WTC11 (cell line): ENCODE results near the gene HCLS1.

Experiments
- ETV6 ChIP-seq: sonication (generic); formaldehyde crosslinking; IDR thresholded peaks from 2 replicates; pipeline ENCODE4 v1.8.1; 2022; ENCODE audit warnings: mild to moderate bottlenecking, missing genetic modification reagents
- FOXK1 ChIP-seq: sonication (generic); formaldehyde crosslinking; IDR thresholded peaks from 2 replicates; pipeline ENCODE4 v1.8.0; 2022; ENCODE audit warnings: mild to moderate bottlenecking, moderate library complexity, missing genetic modification reagents
- NR3C1 ChIP-seq: sonication (generic); formaldehyde crosslinking; conservative IDR thresholded peaks from 2 replicates; pipeline ENCODE4 v1.8.1; 2023; ENCODE audit warnings: low read depth, mild to moderate bottlenecking, missing genetic modification reagents
- TF ChIP-seq, protein P1 (sequence below): fragments of 200-600 bp; IDR thresholded peaks from 2 replicates; pipeline ENCODE4 v1.8.0; 2022; ENCODE audit warnings: antibody characterized with exemption

DNA sequence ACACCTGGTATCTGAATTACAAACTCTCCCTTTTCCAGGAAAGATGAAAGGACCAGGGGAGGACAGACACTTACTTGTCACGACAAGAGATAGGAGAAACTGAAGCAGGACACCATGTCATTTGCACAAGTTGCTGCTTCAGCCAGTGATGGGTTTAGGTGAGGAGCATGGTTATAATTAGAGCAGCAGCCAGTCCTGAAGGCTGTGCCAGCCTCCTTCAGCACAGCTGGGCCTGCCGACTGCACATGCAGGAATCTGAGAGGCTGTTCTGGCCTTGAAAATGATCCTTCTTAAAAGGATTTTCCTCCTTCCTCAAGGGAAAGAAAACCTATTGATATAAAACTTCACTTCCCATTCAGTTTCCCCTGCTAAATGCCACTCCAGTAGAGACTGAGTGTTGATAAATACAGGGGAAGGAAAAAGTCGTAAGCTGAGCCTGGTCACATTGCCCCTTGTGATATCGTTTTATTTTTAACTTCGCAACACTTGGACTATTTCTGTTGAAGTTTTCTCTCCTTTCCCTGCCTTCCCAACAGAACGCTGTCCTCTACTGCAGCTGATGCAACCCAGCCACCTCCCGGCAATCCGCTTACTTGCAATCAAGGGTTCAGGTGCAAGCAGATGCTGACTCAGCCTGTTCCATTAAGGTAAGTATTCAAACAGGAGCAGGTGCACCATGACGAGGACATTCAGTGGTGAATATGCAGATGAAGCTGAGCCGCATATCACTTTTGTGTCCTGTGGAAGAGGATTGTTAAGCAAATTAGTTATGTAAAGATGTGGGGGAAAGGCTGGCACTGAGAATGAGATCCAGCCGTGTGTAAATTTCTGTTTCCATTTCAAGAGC is 67.6 kb downstream of the HCLS1 start, which contains the start of gene FBXO40:
- TF ChIP-seq ETV6 (CRISPR knock-in tag) (peak; percentile 74; the same call in 1 of the 2 replicates), FOXK1 (peak; percentile 78), NR3C1 (CRISPR knock-in tag) (no peak)
- TF ChIP-seq, protein P1, sequence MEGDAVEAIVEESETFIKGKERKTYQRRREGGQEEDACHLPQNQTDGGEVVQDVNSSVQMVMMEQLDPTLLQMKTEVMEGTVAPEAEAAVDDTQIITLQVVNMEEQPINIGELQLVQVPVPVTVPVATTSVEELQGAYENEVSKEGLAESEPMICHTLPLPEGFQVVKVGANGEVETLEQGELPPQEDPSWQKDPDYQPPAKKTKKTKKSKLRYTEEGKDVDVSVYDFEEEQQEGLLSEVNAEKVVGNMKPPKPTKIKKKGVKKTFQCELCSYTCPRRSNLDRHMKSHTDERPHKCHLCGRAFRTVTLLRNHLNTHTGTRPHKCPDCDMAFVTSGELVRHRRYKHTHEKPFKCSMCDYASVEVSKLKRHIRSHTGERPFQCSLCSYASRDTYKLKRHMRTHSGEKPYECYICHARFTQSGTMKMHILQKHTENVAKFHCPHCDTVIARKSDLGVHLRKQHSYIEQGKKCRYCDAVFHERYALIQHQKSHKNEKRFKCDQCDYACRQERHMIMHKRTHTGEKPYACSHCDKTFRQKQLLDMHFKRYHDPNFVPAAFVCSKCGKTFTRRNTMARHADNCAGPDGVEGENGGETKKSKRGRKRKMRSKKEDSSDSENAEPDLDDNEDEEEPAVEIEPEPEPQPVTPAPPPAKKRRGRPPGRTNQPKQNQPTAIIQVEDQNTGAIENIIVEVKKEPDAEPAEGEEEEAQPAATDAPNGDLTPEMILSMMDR, result no peak
